Endothelial cell of umbilical vein (primary cell): ENCODE data around the gene NUBP1. TPM values are rescaled to one million over a fixed set of nuclear protein-coding genes. Genes with fewer than 3 reads are reported as not detected.

Source experiments
- BruUV-seq: library from RNA; stranded (reverse); fragments of 400-500 nt; replicated peaks from 2 replicates; lab custom pipeline; 2021; lab: Mats Ljungman, UMichigan
- CTCF ChIA-PET: fragments of 300-600, 350-600 bp; sonication (Branson Sonifier 250); formaldehyde crosslinking; loops from one replicate; lab custom pipeline; 2021; ENCODE audit warnings: antibody characterized with exemption, inconsistent platforms; lab: Charles Lee
- POLR2A ChIA-PET: fragments of 300-600, 350-600 bp; sonication (Branson Sonifier 250); formaldehyde crosslinking; loops from one replicate; lab custom pipeline; 2021; ENCODE audit warnings: antibody characterized with exemption, inconsistent platforms; lab: Charles Lee
- DNase-seq: peaks from one replicate; pipeline ENCODE4 v3.0.0-alpha.2; 2011; ENCODE audit warnings: low read depth, low spot score
- FAIRE-seq: peaks from 2 replicates; lab custom pipeline; 2011; peaks lifted over from hg19 to GRCh38; lab: Jason Lieb, UNC
- H2AFZ ChIP-seq: 2 replicates; pipeline ENCODE4 v1.6.0; 2012; ENCODE audit warnings: low read depth, low read length, control low read depth, inconsistent platforms
- H3K27ac ChIP-seq: 2 replicates; pipeline ENCODE4 v1.5.1; 2011; ENCODE audit warnings: low read depth, mild to moderate bottlenecking, control low read depth, low read length, moderate library complexity; ENCODE audit not compliant: insufficient read depth
- H3K27me3 ChIP-seq, 2 experiments: 2 replicates each; pipeline versions ENCODE4 v1.6.0 to v1.6.1; 2011; ENCODE audit warnings: low read length in 2 of 2, mixed read lengths in 1 of 2; ENCODE audit not compliant: control insufficient read depth in 2 of 2, insufficient read depth in 2 of 2
- H3K36me3 ChIP-seq, 2 experiments: 2 replicates in 1 of 2; 3 replicates in 1 of 2; pipeline ENCODE4 v1.5.1; 2011; ENCODE audit warnings: low read length in 2 of 2, mild to moderate bottlenecking in 1 of 2, moderate library complexity in 1 of 2; ENCODE audit not compliant: control insufficient read depth in 2 of 2, insufficient read depth in 2 of 2; ENCODE audit errors: extremely low read depth in 1 of 2
- H3K4me1 ChIP-seq: 3 replicates; pipeline ENCODE4 v1.5.1; 2011; ENCODE audit warnings: mild to moderate bottlenecking, low read length; ENCODE audit not compliant: control insufficient read depth, insufficient read depth; ENCODE audit errors: extremely low read depth
- H3K4me2 ChIP-seq: 2 replicates; pipeline ENCODE4 v1.6.1; 2011; ENCODE audit warnings: low read length, control low read depth, mixed read lengths; ENCODE audit not compliant: insufficient read depth
- H3K4me3 ChIP-seq, 3 experiments: fragments of 200-600 bp in 1 of 3; sonication (generic), shearing (Covaris generic) in 1 of 3; replicated peaks in 1 of 3; 2 replicates each; pipeline ENCODE4 v1.5.1; 2011 to 2016; ENCODE audit warnings: control low read depth in 3 of 3, low read length in 3 of 3, mild to moderate bottlenecking in 2 of 3, inconsistent platforms in 1 of 3, low read depth in 1 of 3, moderate library complexity in 1 of 3; ENCODE audit not compliant: insufficient read depth in 1 of 3
- H3K79me2 ChIP-seq: 2 replicates; pipeline ENCODE4 v1.6.0; 2012; ENCODE audit warnings: low read length, inconsistent platforms; ENCODE audit not compliant: control insufficient read depth, insufficient read depth
- H3K9ac ChIP-seq: replicated peaks from 2 replicates; pipeline ENCODE3; 2011; ENCODE audit warnings: low read length, control low read depth; ENCODE audit not compliant: insufficient read depth; ENCODE audit errors: extremely low read depth
- H3K9me1 ChIP-seq: replicated peaks from 3 replicates; pipeline ENCODE4 v1.6.0; 2011; ENCODE audit warnings: mild to moderate bottlenecking, low read length; ENCODE audit not compliant: control insufficient read depth, insufficient read depth; ENCODE audit errors: extremely low read depth
- H3K9me3 ChIP-seq: replicated peaks from 2 replicates; pipeline ENCODE4 v1.5.1; 2012; ENCODE audit warnings: low read length, inconsistent platforms; ENCODE audit not compliant: control insufficient read depth, insufficient read depth
- H4K20me1 ChIP-seq: replicated peaks from 2 replicates; pipeline ENCODE3; 2011; ENCODE audit warnings: mild to moderate bottlenecking, low read length; ENCODE audit not compliant: control insufficient read depth, insufficient read depth; ENCODE audit errors: extremely low read depth
- CTCF ChIP-seq, 2 donors: IDR thresholded peaks; 1 replicate in 1 of 2; 2 replicates in 1 of 2; pipeline ENCODE4 v1.5.1; 2011; ENCODE audit warnings: low read length in 2 of 2, mild to moderate bottlenecking in 2 of 2, moderate library complexity in 2 of 2, control low read depth in 1 of 2, inconsistent platforms in 1 of 2, low read depth in 1 of 2; ENCODE audit not compliant: insufficient read depth in 1 of 2; ENCODE audit errors: extremely low read depth in 1 of 2
- EZH2 ChIP-seq: IDR thresholded peaks from 2 replicates; pipeline ENCODE4 v1.6.1; 2012; ENCODE audit warnings: borderline replicate concordance, low read depth, mild to moderate bottlenecking, moderate library complexity, low read length, inconsistent platforms; ENCODE audit not compliant: severe bottlenecking
- FOS ChIP-seq: IDR thresholded peaks from 2 replicates; pipeline ENCODE4 v1.6.1; 2011; ENCODE audit warnings: mild to moderate bottlenecking, low read length, moderate library complexity, borderline replicate concordance; ENCODE audit not compliant: insufficient read depth
- GATA2 ChIP-seq: IDR thresholded peaks from 2 replicates; pipeline ENCODE4 v1.7.0; 2011; ENCODE audit warnings: low read depth, mild to moderate bottlenecking, moderate library complexity, mixed read lengths, low read length; ENCODE audit not compliant: insufficient read length, insufficient read depth
- JUN ChIP-seq: IDR thresholded peaks from 2 replicates; pipeline ENCODE4 v1.6.1; 2011; ENCODE audit warnings: borderline replicate concordance, low read depth; ENCODE audit not compliant: insufficient read length, insufficient read depth
- MYC ChIP-seq: IDR thresholded peaks from one replicate; pipeline ENCODE4 v1.6.1; 2011; ENCODE audit warnings: mild to moderate bottlenecking, low read depth, low read length
- POLR2A ChIP-seq: IDR thresholded peaks from 2 replicates; pipeline ENCODE4 v1.6.1; 2012; ENCODE audit warnings: low read depth, mild to moderate bottlenecking, control low read depth, low read length
- POLR2AphosphoS5 ChIP-seq: IDR thresholded peaks from 2 replicates; pipeline ENCODE4 v1.6.1; 2012; ENCODE audit warnings: low read depth, mild to moderate bottlenecking, control low read depth, low read length, moderate library complexity; ENCODE audit not compliant: insufficient read depth
- dilution Hi-C: fragments of 300-500 bp; cut with MboI; formaldehyde crosslinking; loops from one replicate; pipeline ENCODE4 v1.15.0; 2019; ENCODE audit warnings: low sequenced_read_pairs; ENCODE audit not compliant: extremely low pct_ligation_motif_present
- intact Hi-C: fragments of 100-400 bp; cut with micrococcal nuclease; formaldehyde crosslinking; loops from one replicate; pipeline ENCODE4 v1.10.0; 2022
- polyA plus RNA-seq, 4 experiments: library from polyadenylated mRNA; depleted of rRNA in 3 of 4; stranded (reverse) in 3 of 4; unstranded in 1 of 4; fragments of >200 nt; gene quantifications; 2 replicates each; pipeline versions ENCODE4 v1.2.1 to v1.2.3, GENCODE V29; 2011 to 2012; ENCODE audit warnings: missing spikeins in 1 of 4
- total RNA-seq: library from RNA; stranded (reverse); gene quantifications from 2 replicates; pipeline ENCODE4 v1.2.3, GENCODE V29; 2021
- TF ChIP-seq, protein P1 (sequence below): IDR thresholded peaks from 2 replicates; pipeline ENCODE4 v1.6.1; 2011; ENCODE audit not compliant: insufficient read depth, insufficient read length

The NUBP1 gene
- total and polyA plus RNA-seq, 2 donors (not counting 3 experiments of a cell fraction or from before 2014, with no cell fraction given), result 23.6 to 30.8 TPM

DNA sequence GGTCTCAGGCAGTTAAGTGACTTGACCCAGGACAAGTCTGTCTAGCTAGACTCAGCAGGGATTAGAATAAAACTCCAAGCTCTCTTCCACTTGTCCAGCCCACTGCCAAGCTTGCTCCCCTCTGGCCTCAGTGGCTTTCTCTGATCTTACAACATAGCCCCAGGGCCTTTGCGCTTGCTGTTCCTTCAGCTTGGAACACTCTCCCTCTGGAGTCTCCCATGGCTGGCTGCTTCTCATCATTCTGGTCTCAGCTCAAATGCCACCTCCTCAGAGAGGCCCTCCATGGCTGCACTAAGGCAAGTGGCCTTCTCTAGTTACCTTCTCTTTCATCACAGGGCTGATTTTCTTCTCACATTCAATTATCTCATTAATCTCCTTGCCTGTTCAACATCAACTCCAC, 73.9 kb downstream of the NUBP1 start:
- H3K4me1 ChIP-seq, result no peaks in the 10 kb centered on the region
- ChIA-PET POLR2A (no interaction called here), CTCF (no interaction called here)
- no peaks in the 10 kb centered on the region for H4K20me1 ChIP-seq
- no peak overlapping the region for H3K4me2 ChIP-seq
- H3K36me3 ChIP-seq, result no peaks in the 10 kb centered on the region
- no peaks in the 10 kb centered on the region for H3K9me1 ChIP-seq
- no TSS peak for BruUV-seq
- no peak for FAIRE-seq
- intact Hi-C loops, result no loop called here
- H3K27me3 ChIP-seq, result peaks cover 0 to 6% of the 10 kb centered on the region in 2 experiments
- H3K9me3 ChIP-seq, result no peaks in the 10 kb centered on the region
- H2AFZ ChIP-seq, result no peak overlapping the region
- no peaks in the 10 kb centered on the region for H3K79me2 ChIP-seq
- no peak for DNase-seq
- H3K4me3 ChIP-seq, result no peak overlapping the region
- TF ChIP-seq JUN, result no peak
- TF ChIP-seq CTCF (IDR thresholded peaks at IDR 0.05; ENCODE audit: extremely low read depth in 1 of 2, insufficient read depth in 1 of 2, low read depth in 1 of 2, low read length in 2 of 2), result no peak
- TF ChIP-seq EZH2, result no peak
- no peak for TF ChIP-seq FOS
- TF ChIP-seq POLR2A, result no peak
- TF ChIP-seq, protein P1, sequence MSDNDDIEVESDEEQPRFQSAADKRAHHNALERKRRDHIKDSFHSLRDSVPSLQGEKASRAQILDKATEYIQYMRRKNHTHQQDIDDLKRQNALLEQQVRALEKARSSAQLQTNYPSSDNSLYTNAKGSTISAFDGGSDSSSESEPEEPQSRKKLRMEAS, result no peak
- TF ChIP-seq POLR2AphosphoS5, result no peak
- no peak for TF ChIP-seq MYC
- no peak for TF ChIP-seq GATA2
- H3K9ac ChIP-seq, result no peak overlapping the region
- dilution Hi-C loops, result no loop called here
- no peak overlapping the region for H3K27ac ChIP-seq
